AG10803 (cell line): ENCODE measurements around the gene ZNF699.
"Not testable (repeated sequence)": the region's sequence is repeated elsewhere in the genome, so short reads cannot be mapped to it uniquely, and the experiment has no call there.

Experiments
- DNase-seq: peaks from one replicate; pipeline ENCODE4 v3.0.0; 2010; ENCODE audit warnings: low read depth
- H3K4me3 ChIP-seq: 2 replicates; pipeline ENCODE4 v1.5.1; 2011; ENCODE audit warnings: mild to moderate bottlenecking, low read length, control low read depth
- TF ChIP-seq, protein P1 (sequence below): conservative IDR thresholded peaks from 2 replicates; pipeline ENCODE4 v1.5.1; 2011; ENCODE audit warnings: mild to moderate bottlenecking, low read length, control low read depth, inconsistent platforms

ZNF699 gene

DNA sequence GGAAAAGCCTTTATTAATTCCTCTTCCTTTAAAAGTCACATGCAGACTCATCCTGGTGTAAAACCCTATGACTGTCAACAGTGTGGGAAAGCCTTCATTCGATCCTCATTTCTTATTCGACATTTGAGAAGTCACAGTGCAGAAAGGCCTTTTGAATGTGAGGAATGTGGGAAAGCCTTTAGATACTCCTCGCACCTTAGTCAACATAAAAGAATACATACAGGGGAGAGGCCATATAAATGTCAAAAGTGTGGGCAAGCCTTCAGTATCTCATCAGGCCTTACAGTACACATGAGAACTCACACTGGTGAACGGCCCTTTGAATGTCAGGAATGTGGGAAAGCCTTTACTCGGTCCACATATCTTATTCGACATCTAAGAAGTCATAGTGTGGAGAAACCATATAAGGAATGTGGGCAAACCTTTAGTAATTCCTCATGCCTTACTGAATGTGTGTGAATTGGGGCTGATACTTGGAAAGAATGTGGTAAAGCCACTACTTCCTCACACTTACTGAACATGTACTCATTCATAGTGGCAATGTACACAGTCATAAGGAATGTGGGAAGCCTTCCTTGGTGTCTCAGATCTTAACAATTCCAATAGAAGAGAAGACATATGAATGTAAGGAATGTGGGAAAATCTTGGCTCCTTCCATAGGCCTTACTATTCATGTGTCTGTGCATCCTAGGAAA, 33.1 kb upstream of the ZNF699 start:
- TF ChIP-seq, protein P1, sequence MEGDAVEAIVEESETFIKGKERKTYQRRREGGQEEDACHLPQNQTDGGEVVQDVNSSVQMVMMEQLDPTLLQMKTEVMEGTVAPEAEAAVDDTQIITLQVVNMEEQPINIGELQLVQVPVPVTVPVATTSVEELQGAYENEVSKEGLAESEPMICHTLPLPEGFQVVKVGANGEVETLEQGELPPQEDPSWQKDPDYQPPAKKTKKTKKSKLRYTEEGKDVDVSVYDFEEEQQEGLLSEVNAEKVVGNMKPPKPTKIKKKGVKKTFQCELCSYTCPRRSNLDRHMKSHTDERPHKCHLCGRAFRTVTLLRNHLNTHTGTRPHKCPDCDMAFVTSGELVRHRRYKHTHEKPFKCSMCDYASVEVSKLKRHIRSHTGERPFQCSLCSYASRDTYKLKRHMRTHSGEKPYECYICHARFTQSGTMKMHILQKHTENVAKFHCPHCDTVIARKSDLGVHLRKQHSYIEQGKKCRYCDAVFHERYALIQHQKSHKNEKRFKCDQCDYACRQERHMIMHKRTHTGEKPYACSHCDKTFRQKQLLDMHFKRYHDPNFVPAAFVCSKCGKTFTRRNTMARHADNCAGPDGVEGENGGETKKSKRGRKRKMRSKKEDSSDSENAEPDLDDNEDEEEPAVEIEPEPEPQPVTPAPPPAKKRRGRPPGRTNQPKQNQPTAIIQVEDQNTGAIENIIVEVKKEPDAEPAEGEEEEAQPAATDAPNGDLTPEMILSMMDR: no peak
- H3K4me3 ChIP-seq: no peak overlapping the region
- DNase-seq: no peak

DNA sequence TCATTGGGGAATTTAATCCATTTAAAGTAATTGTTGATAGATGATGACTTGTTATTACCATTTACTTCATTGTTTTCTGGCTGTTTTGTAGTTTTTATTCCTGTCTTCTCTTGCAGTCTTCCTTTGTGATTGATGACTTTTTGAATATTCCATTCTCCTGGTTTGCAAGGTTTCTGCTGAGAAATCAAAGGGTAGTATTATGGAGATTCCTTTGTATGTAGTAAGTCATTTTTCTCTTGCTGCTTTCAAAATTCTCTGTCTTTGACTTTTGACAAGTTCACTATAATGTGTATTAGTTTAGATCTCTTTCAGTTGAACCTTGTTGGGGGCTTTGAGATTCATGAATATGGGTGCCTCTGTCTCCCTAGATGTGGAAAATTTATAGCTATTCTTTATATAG, 20.4 kb upstream of the ZNF699 start:
- no peak overlapping the region for H3K4me3 ChIP-seq
- TF ChIP-seq, protein P1: no peak
- DNase-seq: no peak

DNA sequence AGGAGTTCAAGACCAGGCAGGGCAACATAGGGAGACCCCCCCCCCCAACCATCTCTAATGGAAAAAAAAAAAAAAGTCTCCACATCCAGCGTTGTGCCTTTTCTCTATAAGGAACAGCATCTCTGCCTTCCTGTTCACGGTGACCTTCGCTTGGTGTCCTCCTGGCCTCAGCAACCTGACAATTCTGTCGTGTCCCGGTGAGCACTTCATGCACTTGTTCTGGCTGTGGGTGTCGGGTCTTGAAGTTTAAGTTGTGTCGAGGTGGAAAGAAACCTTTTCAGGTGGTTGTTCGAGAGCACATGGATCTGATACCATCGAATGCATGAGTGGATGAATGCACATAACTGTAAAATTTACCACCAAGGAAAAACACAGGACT, 14.9 kb upstream of the ZNF699 start:
- peak overlapping the region; percentile 82 for H3K4me3 ChIP-seq
- TF ChIP-seq, protein P1: no peak
- no peak for DNase-seq

DNA sequence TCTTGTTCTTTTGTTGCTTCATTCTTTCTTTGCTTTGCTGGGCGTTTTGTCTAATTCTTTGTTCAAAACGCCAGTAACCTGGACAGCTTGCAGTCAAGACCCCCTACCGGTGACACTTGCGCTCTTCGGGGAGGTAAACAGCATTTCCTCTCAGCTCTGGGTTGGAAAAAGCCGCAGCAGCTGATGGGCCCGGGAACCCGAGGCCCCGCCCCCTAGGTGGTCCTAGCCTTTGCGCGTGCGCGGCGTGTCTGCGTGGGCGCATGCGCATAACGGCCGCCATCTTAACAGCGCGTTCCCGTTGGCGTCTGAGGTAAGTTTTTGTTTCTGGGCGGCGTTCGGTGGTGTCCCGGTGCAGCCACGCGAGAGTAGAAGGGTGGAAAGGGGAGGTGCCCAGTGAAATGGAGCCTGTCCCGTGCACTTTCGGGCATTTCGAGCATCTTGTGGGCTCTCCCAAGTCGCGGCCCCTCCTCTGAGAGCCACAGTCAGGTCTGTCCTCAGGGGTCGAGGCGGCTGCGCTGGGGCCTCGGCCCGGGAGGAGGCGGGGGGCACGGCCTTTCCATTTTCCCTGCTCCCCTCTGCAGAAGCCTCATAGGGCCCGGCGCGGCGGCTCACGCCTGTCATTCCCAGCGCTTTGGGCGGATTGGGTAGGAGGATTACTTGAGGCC, 14.4 kb upstream of the ZNF699 start, which contains the start of gene ZNF559:
TSS of gene ZNF559 (plus strand) at position 261 of the 665 bp plus-strand sequence. CDS start 14,371 bp downstream, outside the sequence.
- DNase-seq: peak; percentile 94
- TF ChIP-seq, protein P1: peak; percentile 43
- peak within 1 kb of the TSS; percentile 82 for H3K4me3 ChIP-seq

DNA sequence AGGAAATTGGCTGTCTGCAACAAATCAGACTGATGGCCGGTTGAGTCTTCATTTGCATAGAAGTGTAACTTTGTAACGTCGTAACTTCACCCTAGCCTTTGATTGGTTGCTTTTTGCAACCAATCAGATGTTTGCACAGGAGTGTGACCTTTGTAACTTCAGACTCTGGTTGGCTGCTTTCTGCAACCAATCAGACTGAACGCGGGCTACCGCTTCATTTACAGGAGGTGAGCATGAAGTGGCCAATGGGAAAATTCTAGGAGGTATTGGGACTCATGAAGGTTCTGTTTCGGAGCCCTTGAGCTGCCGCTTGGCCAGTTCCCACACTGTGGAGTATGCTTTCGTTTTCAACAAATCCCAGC, 13.9 kb upstream of the ZNF699 start:
- peak overlapping the region; percentile 82 for H3K4me3 ChIP-seq
- TF ChIP-seq, protein P1: no peak

DNA sequence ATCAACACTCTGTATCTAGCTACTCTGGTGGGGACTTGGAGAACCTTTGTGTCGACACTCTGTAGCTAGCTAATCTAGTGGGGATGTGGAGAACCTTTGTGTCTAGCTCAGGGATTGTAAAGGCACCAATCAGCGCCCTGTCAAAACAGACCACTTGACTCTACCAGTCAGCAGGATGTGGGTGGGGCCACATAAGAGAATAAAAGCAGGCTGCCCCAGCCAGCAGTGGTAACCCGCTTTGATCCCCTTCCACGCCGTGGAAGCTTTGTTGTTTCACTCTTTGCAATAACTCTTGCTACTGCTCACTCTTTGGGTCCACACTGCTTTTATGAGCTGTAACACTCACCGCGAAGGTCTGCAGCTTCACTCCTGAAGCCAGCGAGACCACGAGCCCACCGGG, 12.6 kb upstream of the ZNF699 start:
- not testable (repeated sequence) for H3K4me3 ChIP-seq

More for the DNA sequence above, 13.9 kb upstream of the ZNF699 start:
- DNase-seq: peak; percentile 85

DNA sequence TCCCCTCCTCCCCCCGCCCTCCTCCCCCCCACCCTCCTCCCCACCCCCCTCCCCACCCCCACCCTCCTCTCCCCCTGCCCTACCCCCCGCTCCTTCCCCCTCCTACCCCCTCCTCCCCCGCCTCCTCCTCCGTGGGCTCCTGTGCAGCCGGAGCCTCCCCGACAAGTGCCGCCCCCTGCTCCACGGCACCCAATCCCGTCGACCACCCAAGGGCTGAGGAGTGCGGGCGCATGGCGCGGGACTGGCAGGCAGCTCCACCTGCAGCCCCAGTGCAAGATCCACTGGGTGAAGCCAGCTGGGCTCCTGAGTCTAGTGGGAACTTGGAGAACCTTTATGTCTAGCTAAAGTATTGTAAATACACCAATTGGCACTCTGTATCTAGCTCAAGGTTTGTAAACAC, 12.1 kb upstream of the ZNF699 start:
- DNase-seq: not testable (repeated sequence)

More for the DNA sequence above, 12.6 kb upstream of the ZNF699 start:
- DNase-seq: not testable (repeated sequence)

DNA sequence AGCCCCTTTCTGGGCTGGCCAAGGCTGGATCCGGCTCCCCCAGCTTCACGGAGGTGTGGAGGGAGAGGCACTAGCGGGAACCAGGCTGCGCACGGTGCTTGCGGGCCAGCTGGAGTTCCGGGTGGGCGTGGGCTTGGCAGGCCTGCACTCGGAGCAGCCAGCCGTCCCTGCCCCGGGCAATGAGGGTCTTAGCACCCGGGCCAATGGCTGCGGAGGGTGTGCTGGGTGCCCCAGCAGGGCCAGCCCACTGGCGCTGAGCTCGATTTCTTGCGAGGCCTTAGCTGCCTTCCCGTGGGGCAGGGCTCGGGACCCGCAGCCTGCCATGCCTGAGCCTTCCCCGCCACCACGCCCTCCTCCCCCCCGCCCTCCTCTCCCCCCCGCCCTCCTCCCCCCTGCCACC, 11.7 kb upstream of the ZNF699 start:
- no peak overlapping the region for H3K4me3 ChIP-seq
- TF ChIP-seq, protein P1: no peak
- no peak for DNase-seq

More for the DNA sequence above, 12.1 kb upstream of the ZNF699 start:
- not testable (repeated sequence) for H3K4me3 ChIP-seq
